HEK293T (cell line): ENCODE measurements around the gene KCNMA1.

Source experiments
- CTCF ChIA-PET: fragments of 350-600 bp; formaldehyde crosslinking; extraction: SDS; loops from one replicate; lab custom pipeline; 2021; ENCODE audit warnings: antibody characterized with exemption, inconsistent platforms; lab: Yijun Ruan, JAX
- POLR2A ChIA-PET: fragments of 350-600 bp; formaldehyde crosslinking; extraction: SDS; loops from one replicate; lab custom pipeline; 2020; ENCODE audit warnings: antibody characterized with exemption, inconsistent platforms; lab: Yijun Ruan, JAX
- DNase-seq: peaks from one replicate; pipeline ENCODE4 v3.0.0; 2012; ENCODE audit warnings: mixed read lengths; ENCODE audit errors: extremely low spot score
- ARNT ChIP-seq: fragments of 450-650 bp; IDR thresholded peaks from 2 replicates; pipeline ENCODE4 v1.6.1; 2017; ENCODE audit warnings: mild to moderate bottlenecking
- BHLHE40 ChIP-seq: fragments of 450-650 bp; IDR thresholded peaks from 2 replicates; pipeline ENCODE4 v1.6.1; 2016; ENCODE audit warnings: mild to moderate bottlenecking, moderate library complexity, borderline replicate concordance
- CTBP1 ChIP-seq: fragments of 450-650 bp; IDR thresholded peaks from 2 replicates; pipeline ENCODE4 v1.6.1; 2016; ENCODE audit warnings: borderline replicate concordance
- ELF4 ChIP-seq: fragments of 450-650 bp; IDR thresholded peaks from 2 replicates; pipeline ENCODE4 v1.6.1; 2017; ENCODE audit warnings: antibody characterized with exemption
- FOXA1 ChIP-seq: fragments of 450-650 bp; IDR thresholded peaks from 2 replicates; pipeline ENCODE4 v1.6.1; 2016; ENCODE audit warnings: mild to moderate bottlenecking
- FOXK2 ChIP-seq: fragments of 450-650 bp; IDR thresholded peaks from 2 replicates; pipeline ENCODE4 v1.6.1; 2016; ENCODE audit warnings: mild to moderate bottlenecking
- FOXM1 ChIP-seq: fragments of 450-650 bp; IDR thresholded peaks from 2 replicates; pipeline ENCODE4 v1.6.1; 2017; ENCODE audit warnings: mild to moderate bottlenecking, borderline replicate concordance
- HDGF ChIP-seq: fragments of 450-650 bp; IDR thresholded peaks from 2 replicates; pipeline ENCODE4 v1.6.1; 2017; ENCODE audit warnings: antibody characterized with exemption, borderline replicate concordance
- L3MBTL2 ChIP-seq: fragments of 450-650 bp; conservative IDR thresholded peaks from 2 replicates; pipeline ENCODE4 v1.6.1; 2016; ENCODE audit warnings: mild to moderate bottlenecking
- LEF1 ChIP-seq: fragments of 450-650 bp; IDR thresholded peaks from 2 replicates; pipeline ENCODE4 v1.6.1; 2017; ENCODE audit warnings: mild to moderate bottlenecking, borderline replicate concordance
- NFRKB ChIP-seq: fragments of 450-650 bp; IDR thresholded peaks from 2 replicates; pipeline ENCODE4 v1.6.1; 2016; ENCODE audit warnings: mild to moderate bottlenecking, moderate library complexity
- SP1 ChIP-seq: fragments of 450-650 bp; IDR thresholded peaks from 2 replicates; pipeline ENCODE4 v1.6.1; 2017
- SUZ12 ChIP-seq: fragments of 450-650 bp; IDR thresholded peaks from 2 replicates; pipeline ENCODE4 v1.6.1; 2016; ENCODE audit warnings: mild to moderate bottlenecking
- TARDBP ChIP-seq: fragments of 450-650 bp; IDR thresholded peaks from 2 replicates; pipeline ENCODE4 v1.6.1; 2016
- ZNF384 ChIP-seq: fragments of 450-650 bp; IDR thresholded peaks from 2 replicates; pipeline ENCODE4 v1.6.1; 2016
- TF ChIP-seq, protein P1 (sequence below): fragments of 450-650 bp; IDR thresholded peaks from 2 replicates; pipeline ENCODE4 v1.6.1; 2016

Gene KCNMA1

DNA sequence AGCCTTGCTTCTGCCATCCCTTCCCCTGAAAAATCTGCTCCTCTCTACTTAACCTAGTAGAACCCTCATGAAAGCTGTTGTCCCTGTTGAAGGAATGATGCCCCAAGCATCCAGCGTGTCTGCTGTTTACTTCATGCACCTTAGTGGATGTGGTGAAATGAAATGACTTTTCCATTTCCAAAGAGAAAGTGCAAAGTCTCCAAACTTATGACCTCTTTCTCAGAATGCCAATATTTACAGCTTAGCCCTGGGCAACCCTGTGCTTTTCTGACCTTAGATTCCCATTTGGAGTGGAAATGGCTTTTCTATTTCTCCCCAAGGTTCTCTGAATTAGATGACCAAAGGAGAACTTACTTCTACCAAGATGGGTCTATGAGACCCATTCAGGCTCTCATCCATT is 256.9 kb downstream of the KCNMA1 start:
- ChIA-PET CTCF (interaction anchor here (1.4 kb wide), 1 partner anchor 12 kb away, joined by 3 read pairs; no protein-coding TSS in a partner anchor), POLR2A (no interaction called here)
- no peak for TF ChIP-seq L3MBTL2
- no peak for TF ChIP-seq NFRKB
- no peak for TF ChIP-seq HDGF
- no peak for TF ChIP-seq SUZ12
- TF ChIP-seq CTBP1, result no peak
- TF ChIP-seq, protein P1, sequence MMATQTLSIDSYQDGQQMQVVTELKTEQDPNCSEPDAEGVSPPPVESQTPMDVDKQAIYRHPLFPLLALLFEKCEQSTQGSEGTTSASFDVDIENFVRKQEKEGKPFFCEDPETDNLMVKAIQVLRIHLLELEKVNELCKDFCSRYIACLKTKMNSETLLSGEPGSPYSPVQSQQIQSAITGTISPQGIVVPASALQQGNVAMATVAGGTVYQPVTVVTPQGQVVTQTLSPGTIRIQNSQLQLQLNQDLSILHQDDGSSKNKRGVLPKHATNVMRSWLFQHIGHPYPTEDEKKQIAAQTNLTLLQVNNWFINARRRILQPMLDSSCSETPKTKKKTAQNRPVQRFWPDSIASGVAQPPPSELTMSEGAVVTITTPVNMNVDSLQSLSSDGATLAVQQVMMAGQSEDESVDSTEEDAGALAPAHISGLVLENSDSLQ, result no peak
- no peak for TF ChIP-seq FOXA1
- no peak for TF ChIP-seq ELF4
- TF ChIP-seq BHLHE40, result no peak
- TF ChIP-seq TARDBP, result no peak
- TF ChIP-seq FOXM1, result no peak
- no peak for TF ChIP-seq ARNT
- no peak for TF ChIP-seq SP1
- no peak for TF ChIP-seq FOXK2
- no peak for TF ChIP-seq ZNF384
- TF ChIP-seq LEF1, result no peak
- DNase-seq, result no peak

DNA sequence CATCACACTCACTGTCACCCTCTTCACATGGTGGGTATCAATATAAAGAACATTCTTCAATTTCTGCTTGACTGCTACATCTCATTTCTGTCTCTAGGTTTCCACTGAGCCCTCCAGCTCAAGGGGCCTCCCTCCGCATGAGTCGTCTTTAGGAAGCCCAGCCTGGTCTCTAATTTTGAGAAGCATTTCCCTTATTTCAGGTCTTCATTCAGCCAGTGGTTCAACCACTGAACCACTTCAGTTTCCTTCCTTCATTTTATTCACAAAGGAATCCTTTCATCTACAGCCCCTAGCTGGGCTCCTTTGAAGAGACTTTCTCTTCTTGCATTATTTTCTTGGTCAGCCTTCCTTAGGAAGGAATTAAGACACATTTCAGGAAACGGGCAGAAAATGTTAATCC is 257.4 kb downstream of the KCNMA1 start:
- POLR2A ChIA-PET, result no interaction called here

DNA sequence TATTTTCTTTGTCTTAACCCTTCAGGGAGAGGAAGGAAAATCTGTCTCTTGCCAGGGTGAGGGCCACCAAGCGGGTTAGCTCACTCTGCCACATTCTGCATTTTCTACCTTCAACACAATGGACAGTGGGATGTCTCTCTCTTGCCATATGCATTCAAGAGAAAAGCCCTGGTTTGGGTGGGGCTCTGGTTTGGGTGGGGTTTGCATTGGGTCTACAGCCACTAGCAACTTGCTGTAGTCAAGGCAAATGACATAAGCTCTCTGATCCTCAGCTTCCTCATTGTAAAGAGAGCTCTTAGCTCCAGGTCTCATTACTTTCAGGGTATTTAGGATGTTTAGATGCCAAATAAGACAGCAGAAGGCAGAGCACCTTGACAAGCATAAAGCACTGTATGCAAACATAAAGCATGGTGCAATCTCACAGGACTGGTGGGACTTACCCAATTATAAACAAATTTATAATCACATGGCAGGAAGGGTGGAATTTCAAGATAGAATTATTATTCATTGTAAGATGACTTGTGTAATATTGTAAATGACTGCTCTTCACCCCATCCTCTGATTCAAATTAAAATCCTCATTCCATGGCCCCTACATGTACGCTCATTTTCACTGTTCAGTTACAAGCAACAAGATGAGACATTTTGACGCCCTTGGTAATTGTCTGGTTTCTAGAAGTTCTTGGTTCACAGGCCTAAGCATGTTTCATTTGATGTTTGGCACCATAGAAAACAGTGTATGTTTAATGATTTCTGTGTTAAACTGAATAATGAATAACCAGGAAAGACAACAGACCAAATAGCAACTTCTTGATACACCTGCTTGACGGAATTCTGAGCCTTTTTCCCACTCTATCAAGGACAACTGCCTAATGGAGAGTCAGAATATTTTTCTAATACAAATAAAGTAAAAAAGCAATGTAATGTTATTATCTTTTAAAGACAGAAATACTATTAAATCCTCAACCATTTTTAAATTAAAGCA is 258.9 kb downstream of the KCNMA1 start:
- TF ChIP-seq ARNT (no peak), L3MBTL2 (no peak), SUZ12 (no peak), FOXK2 (no peak), LEF1 (no peak), CTBP1 (no peak), FOXM1 (no peak), HDGF (no peak), TARDBP (no peak), BHLHE40 (no peak), ELF4 (no peak), FOXA1 (no peak), SP1 (no peak), ZNF384 (no peak), NFRKB (no peak)
- TF ChIP-seq, protein P1, result no peak
- no peak for DNase-seq
- ChIA-PET POLR2A (interaction anchor here (1.6 kb wide), 1 partner anchor 13 kb away, joined by 3 read pairs; no protein-coding TSS in a partner anchor), CTCF (no interaction called here)

More for the DNA sequence above, 257.4 kb downstream of the KCNMA1 start:
- no peak for DNase-seq
- CTCF ChIA-PET, result interaction anchor here (1.4 kb wide), 1 partner anchor 12 kb away, joined by 3 read pairs; no protein-coding TSS in a partner anchor
- TF ChIP-seq HDGF (no peak), CTBP1 (no peak), L3MBTL2 (no peak), FOXM1 (no peak), ZNF384 (no peak), SP1 (no peak), NFRKB (no peak), ELF4 (no peak), TARDBP (no peak)
- TF ChIP-seq, protein P1, result no peak

DNA sequence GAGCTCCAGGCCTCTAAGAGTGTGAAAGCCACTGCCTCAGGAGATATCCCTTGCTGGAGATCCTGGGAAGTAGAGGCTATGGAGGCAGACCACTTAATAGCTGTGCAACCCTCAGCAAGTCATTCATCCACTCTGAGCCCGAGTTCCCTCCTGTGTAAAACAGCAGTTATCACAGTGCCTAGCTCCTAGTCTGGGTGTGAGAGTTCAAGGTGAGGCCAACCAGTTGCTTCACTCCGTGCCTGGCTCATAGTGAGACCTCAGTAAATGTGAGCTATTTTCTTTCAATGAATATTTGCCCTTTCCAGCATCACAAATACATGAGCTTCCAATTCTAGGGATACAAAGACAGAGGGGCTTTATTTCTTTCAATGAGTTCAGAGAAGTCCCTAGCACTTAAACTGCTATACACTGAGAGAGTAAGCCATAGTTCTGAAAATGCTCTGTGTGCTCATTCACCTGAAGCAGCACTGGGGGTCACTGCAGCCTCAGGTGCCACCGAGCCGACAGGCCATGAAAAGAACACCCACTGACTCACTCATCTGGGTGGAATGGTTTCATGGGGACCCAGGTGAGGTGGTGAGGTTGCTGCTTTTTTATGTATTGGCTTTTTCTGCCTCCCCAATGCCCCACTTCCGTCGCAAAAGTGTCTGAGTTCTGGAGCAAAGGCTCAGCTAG is 259.8 kb downstream of the KCNMA1 start:
- POLR2A ChIA-PET, result interaction anchor here (1.6 kb wide), 1 partner anchor 14 kb away, joined by 3 read pairs; no protein-coding TSS in a partner anchor
- CTCF ChIA-PET, result no interaction called here

DNA sequence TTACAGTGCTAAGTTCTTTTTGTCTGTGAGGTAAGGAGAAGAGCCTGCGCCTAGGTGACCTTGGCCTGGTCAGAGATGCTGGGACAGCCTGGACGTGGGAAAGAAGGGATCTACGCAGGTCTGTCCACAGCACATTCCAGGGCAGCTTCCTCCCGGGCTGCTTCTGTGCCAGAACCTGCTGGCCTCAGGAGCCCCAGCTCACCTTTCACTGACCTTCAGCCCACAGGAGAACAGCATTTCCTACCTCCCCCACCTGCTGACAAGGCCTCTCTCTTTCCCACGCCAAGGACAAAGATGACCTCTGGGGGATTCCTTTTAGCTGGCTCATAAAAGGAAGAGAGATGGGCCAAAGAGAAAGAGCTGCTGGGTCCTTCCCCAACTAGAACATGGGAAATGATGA is 260.6 kb downstream of the KCNMA1 start:
- ChIA-PET CTCF (no interaction called here), POLR2A (interaction anchor here (1.6 kb wide), 1 partner anchor 15 kb away, joined by 3 read pairs; no protein-coding TSS in a partner anchor)
- DNase-seq, result no peak

More for the DNA sequence above, 259.8 kb downstream of the KCNMA1 start:
- TF ChIP-seq FOXA1 (no peak), ARNT (no peak), CTBP1 (no peak), BHLHE40 (no peak), NFRKB (no peak)
- DNase-seq, result no peak

DNA sequence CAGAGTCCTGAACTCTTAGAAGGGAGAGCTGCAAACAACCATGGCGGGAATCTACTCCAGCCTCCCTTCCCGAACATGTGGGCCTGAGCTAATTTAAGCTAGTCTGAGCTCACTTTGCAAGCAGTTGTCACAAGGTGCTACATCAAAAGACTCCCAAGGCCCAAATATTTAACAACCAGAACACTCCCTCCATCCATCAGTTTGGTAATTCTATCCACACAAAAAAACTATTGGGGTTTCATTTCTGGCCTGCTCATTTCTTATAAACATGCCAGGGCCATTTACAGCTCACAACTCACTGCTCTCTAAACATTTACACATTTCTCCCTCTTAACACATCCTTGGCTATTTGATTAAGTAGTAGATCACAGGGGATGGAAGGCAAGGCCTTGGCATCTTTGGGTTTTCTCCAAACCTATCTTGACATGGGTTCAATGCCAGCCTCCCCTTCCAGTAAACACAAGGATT is 263.4 kb downstream of the KCNMA1 start:
- ChIA-PET POLR2A (no interaction called here), CTCF (no interaction called here)
- TF ChIP-seq SP1, result no peak
- no peak for TF ChIP-seq CTBP1
- no peak for TF ChIP-seq HDGF
- TF ChIP-seq TARDBP, result no peak
- TF ChIP-seq FOXK2, result no peak
- no peak for TF ChIP-seq BHLHE40
- TF ChIP-seq SUZ12, result no peak
- no peak for TF ChIP-seq NFRKB
- no peak for TF ChIP-seq FOXM1
- TF ChIP-seq FOXA1, result no peak
- TF ChIP-seq, protein P1, result no peak
- TF ChIP-seq ELF4, result no peak
- no peak for TF ChIP-seq ARNT
- no peak for TF ChIP-seq ZNF384
- TF ChIP-seq LEF1, result no peak
- no peak for TF ChIP-seq L3MBTL2
- no peak for DNase-seq

More for the DNA sequence above, 260.6 kb downstream of the KCNMA1 start:
- TF ChIP-seq FOXK2, result no peak
